Hematopoietic multipotent progenitor cell treated with erythropoietin and hydrocortisone succinate and interleukin-3 and kit ligand, for 17 days (in vitro differentiated cells): Measurements from ENCODE around the gene ZNF154.

Source experiments
- DNase-seq: peaks from one replicate; pipeline ENCODE4 v3.0.0-alpha.2; 2015; ENCODE audit warnings: low spot score

The ZNF154 gene

DNA sequence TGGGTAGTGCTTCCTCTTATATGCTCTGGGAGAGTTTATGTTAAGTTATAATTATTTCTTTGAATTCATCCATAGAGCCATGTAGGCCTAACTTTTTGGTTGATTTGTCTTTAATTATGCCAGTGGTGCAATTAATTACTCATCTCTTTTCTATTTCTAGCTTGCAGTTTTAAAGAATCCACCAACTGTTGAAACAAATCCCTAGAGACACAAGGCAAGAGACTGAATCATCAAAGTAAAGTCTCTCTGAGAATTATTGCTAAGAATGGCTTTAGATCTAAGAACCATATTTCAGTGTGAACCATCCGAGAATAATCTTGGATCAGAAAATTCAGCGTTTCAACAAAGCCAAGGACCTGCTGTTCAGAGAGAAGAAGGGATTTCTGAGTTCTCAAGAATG is 33.1 kb downstream of the ZNF154 start:
- DNase-seq, result no peak

DNA sequence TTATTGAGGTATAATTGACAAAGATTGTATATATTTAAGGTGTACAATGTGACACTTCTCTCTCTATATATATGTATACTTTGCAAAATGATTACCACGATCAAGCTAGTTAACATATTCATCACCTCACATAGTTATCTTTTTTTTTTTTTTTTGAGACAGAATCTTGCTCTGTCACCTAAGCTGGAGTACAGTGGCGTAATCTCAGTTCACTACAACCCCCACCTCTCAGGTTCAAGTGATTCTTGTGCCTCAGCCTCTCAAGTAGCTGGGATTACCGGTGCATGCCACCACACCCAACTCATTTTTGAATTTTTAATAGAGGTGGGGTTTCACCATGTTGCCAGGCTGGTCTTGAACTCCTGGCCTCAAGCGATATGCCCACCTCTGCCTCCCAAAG is 36.5 kb downstream of the ZNF154 start:
- DNase-seq, result no peak

DNA sequence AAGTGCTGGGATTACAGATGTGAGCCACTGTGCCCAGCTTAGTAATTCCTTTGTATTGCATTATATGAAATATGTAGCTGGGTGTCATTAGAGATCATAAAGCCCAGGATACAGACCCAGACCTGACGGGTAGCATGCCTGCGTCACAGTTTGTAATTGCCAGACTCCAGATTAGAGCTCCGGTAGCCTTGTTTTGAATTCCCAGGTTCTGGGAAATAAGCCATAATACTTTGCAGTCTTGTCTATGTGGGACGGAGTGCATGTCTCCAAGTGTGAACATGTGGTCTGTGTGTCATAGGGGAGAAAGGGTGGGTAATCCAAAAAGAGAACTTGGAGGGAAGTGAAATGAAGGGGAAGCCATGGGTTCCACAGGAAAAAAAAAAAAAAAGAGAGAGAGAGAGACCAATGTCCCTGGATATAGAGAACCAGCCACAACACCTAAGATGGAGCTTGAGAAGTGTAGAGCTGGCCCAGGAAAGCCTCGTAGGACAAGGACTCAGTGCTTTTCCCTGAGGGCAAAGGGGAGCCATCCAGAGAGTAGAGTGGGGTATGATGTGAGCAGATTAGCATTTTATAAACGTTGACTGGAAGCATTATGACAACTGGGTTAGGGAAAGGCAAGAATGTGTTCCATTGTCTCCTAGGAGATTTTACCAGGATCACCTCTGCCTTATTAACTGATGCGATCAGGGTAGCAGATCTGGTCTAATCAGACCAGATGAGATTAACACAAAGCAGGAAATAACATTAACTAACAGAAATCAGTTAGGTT is 37.7 kb downstream of the ZNF154 start:
- no peak for DNase-seq

DNA sequence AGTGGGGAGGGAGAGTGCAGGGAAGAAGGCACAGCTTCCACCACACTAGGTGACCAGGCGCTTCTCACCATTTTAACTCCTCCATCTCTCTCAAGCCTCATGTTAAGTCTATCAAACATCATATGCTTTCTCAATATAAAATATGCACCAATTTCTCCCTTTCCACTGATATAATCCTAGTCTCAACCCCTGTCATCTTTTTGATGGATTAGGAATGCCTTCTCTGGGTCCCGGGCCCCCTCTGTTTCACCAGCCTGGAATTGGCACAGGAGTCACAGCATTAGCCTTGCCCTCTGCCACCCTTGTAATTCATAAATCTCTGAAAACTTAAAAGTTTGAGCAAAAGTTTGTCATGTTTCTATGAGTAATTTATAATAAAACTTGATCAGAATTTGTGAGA is 40.4 kb downstream of the ZNF154 start, which contains the start of gene ZSCAN4:
Gene ZSCAN4, plus strand, starts transcription at position 301 of the 400 bp plus-strand sequence. CDS start 7,211 bp downstream, outside the sequence.
- DNase-seq, result no peak

DNA sequence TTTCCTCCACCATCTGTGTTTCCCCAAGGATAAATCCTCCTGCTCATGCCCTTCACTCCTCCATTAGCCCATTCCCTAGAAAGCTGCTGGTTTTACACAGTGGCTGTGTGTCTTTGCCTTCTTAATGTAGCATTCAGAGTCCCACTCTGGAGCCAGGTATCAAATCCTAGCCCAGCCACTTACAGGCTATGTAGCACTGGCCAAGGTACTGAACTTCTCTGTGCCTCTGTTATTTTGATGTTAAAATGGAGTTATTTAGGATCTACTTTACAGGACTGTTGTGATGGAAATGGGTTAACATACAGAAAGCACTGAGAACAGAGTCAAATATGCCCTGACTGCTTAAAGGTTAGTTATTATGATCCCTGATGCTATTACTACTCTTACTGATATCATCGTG is 41.8 kb downstream of the ZNF154 start:
- no peak for DNase-seq

DNA sequence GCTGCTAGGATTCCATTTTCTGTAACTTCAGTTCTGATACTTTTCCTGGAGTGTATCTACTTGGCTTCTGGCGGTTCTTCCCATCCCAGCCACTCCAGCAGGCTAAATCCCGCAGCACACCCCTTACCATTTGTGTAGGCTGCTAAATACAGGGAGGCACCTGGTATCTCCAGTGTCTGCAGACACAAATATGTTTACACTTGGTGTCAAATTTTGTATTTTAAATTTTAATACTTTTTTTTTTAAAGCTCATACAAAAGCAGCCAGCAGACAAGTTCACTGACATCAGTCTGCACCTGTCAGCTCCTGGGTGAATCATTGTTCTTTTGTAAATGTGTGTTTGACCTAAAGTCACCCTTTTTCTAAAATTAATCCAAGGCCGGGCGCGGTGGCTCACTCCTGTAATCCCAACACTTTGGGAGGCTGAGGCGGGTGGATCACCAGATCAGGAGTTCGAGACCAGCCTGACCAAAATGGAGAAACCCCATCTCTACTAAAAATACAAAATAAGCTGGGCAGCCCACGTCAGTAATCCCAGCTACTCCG is 43.7 kb downstream of the ZNF154 start:
- no peak for DNase-seq

DNA sequence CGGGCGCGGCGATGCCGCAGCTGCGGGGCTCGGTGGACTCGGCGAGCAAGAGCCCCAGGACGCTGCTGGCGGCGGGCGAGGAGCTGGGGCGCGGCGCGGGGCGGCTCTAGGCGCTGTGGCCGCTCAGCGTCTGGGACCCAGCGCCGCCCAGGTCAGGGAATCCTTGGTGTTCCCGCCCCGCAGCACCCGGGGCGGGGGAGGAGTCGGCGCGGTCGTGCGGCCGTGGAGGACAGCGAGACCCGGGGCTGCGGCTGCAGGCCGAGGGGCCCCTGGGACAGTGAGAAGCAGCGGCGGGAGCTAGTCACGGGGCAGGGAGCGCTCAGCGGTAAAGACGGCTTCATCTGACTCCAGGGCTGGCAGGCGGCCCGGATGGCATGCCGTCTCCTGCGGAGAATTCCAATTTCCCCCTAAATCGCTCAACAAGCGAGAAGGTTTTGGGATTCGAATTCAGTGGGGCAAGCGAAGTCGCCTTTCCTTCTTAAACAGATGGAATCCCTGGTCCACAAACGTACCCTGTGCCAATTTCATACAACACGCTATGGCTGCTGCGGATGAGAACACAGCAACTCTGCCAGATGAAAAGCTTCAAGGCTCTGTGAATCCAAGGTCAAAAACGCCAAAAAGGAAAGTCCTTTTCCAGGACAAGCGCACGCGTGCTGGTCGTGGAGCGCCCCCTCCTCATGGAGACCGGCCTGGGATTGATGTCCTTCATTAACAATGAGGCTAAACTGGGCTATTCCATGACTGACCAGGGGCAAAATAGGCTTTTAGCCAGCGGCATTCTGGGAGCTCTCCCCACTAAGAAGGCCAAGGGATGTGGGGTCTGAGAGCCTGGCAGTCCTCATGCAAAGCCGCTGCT is 44.5 kb downstream of the ZNF154 start:
- DNase-seq, result no peak

DNA sequence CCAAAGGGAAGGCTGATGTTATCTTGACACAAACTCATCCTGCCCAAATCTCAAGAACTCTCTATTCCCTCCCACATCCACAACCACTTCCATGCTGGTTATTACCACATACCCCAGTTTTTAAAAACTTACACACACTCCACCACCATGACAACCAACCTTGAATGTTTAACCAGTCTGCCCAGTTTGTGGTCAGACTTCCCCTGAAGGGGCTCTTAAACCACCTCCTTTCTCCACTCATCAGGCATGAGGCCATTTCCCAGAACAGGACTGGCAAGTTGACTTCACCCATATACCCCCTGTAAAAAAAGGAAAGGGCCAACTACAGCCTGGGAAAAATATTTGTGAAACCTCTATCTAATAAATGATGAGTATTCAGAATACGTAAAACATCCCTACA is 52.7 kb downstream of the ZNF154 start:
- no peak for DNase-seq

DNA sequence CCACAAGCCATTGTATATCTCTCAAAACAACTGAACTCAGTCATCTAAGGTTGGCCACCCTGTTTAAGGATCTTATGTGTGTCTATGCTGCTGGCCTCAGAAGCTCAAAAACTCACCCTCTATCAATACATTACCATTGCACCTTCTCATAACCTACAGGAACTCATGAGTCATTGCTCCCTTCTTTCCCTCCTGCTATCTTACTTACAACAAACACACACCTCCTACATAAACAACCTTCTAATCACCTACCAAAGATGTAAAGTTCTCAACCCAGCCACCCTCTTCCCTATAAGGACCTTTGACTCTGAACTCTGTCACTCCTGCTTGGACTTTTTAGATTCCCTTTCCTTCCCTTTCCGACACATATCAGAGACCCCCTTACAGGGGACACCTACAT is 53.6 kb downstream of the ZNF154 start:
- DNase-seq, result no peak

DNA sequence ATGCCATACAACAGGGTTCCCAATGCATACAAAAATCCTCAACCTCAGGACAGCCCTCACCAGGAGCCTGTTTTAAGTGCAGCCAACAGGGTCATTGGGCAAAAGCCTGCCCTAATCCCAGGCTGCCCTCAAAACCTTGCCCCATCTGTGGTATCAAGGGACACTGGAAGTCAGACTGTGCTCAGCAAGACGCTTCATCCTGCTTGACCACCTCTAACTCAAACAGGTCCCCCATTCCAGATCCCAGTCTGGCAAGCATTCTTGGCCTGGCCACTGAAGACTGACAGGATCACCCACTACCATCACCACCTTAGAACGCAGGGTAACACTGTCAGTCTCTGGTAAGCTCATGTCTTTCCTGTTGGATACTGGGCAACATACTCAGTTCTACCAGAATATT is 55.3 kb downstream of the ZNF154 start:
- DNase-seq, result no peak

DNA sequence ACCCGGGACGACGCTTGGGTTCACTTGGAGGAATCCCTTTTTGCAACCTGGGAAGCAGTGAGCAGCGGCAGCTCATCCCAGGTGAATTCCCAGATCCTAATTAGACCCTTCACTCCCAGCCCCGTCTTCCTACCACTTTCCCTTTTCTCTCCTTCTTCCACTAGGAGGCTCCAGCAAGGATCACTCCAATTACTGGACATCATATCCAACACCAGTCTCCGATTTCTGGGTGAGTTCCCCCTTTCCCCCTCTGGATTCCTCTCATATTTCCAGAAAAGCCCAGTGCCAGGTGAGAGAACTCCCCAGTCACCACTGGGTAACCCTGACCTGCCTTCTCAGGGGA is 57.4 kb downstream of the ZNF154 start:
- DNase-seq, result no peak

DNA sequence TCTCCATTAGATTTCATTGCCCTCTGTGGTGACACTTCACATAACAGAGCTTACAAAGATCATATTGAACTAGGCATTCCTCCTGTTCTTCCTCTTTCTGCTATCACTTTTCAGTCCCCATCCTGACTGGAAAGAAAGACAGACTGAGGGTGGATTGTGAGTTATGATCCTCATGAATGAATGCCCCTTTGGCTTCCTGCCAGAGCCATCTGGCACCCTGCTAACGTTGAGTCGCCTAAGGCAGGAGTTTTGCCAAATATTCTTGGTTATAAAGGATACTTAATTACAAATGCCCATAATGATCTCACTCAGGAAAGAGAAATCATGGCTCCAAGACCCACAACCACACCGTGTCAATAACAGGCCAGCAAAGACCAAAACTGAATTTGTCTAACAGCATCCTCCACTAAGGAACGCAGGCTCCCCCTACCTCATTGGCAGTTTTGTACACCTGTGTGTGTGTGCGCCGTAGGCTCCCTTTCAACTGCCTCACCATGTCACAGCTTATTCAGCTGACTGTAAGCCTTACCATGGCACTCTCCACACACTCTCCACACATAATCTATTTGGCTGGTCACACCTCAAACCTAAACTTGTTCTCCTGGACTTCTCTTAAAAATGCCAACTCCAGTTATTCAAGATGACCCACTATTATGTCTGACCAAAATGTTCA is 60.5 kb downstream of the ZNF154 start:
- DNase-seq, result no peak
